Activated CD4-positive, CD25-positive, alpha-beta regulatory T cell (primary cell): ENCODE results near the gene RASSF8.
A peak's percentile ranks its signal among the peaks of the same experiment; 100 is the strongest.

ENCODE experiments used
- DNase-seq, 4 experiments: peaks; one replicate each; lab custom pipeline; 2025; lab: John Stamatoyannopoulos, UW

RASSF8 gene

DNA sequence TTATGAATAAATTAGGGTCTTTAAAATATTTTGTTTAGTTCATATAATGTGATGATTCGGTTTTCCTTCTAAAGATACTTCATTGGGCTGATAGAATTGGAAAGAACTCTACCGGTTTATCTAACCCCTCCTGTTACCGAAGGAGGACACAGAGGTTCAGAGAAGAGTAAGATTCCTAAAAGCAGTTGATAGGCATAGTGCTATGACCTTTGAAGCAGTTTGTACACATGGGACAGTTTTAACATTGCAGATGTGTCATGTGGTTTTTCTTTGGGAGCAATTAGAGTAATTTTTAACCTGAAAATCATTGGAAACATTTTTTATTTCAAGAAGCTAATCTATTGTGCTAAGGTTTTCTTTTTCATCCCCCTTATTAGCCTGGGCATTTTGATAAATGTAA, 103.5 kb downstream of the RASSF8 start:
- DNase-seq: no peak

DNA sequence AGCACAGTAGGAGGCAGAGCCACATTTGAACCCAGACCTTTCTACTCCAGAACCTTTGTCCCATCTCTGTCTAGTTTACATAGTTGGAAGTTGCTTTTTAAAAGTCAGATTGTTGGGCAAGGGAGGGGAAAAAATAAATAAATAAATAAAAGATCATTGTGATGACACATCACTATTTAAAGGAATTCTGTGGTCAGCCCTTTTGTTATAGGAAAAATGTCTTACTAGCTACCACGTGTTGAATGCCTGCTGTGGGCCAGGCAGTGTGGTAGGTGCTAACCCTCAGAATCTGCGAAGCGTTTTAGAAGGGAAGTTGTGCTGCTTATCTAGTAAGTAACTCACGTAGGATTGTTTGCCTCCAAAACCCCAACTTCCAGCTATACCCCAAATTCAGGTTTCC, 104.1 kb downstream of the RASSF8 start:
- no peak for DNase-seq

DNA sequence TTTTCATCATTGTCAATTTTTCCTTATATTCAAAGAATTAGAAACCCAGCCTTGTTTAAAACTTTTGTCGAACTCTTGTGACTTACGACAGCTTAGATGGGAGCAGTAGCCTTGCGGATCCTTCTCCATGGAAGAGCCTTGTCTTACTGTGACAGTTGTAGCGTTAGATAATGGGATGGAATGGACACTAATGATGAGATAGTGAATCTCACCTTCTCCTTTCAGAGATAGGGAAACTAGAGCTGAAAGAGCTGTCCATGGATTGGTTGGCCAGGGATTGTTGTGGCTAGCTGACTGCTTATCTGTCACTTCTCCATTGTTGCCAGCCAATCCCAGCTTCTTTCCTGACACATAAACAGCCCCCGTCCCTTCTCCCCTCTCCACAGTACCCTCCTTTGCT, 107.0 kb downstream of the RASSF8 start:
- DNase-seq: no peak

DNA sequence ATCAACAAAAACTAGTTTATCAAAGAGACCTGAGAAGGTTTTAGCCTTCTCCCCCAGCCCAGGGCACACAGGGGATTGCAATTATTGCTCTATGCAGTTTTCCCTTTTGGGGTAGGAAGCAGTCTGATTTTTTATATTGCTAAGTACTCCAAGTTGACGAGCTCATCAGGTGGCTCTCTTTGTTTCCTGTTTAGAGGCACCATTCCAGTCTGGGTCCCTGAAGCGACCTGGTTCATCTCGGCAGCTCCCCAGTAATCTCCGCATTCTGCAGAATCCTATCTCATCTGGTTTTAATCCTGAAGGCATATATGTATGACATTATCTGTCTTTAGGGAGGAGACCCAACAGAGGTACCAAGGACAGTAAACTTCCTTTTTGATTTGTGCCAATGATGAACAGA, 110.0 kb downstream of the RASSF8 start:
- no peak for DNase-seq

DNA sequence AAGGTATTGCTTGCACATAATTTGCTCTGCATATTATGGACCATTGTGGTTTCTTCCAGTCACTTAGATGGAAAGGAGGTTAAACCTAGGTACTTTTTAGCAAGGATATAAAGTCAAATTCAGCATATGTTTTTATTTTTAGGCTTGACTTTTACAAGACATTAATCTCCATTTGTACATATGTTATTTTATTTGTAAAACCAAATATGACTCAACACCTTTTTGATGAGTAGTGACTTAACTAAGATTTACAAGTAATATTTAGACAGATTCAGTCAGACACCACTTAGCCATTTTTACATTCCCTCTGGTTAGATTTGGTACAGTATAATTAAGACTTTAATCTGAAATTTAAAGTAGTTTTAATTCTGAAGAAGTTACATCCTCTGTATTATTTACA, 111.3 kb downstream of the RASSF8 start:
- no peak for DNase-seq

DNA sequence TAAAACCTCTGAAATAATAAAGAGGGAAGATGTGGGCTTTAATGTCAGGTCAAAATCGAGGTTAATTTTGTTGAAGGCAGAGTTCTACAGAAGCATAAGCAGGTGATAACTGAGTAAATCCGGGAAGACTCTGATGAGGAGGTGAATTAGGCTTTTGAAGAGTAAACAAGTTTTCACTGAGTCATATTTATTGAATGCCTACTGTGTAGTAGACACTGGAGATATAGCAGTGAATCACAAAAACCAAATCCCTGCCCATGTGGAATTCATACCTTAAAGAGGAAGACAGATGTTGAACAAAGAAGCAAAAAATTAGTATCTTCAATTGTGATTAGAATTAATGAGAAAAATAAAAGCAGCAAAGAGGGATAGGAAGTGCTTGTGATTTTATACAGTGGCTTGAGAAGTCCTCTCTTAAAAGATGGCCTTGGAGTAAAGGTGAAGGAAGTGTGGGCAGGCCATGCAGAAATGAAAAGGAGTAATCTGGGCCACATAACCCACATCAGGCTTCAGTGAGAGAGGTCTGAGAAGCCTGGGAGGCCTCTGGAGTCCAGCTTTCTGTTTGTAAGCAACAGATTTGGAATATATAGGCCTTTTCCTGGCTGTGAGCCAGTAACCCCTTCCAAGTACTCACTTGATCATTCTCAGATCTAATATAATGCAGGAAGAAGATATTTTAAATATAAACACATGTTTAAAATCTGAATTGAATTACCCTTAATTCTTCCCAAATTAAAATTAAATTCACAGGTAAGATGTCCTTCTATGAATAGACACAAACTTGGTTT, 119.6 kb downstream of the RASSF8 start:
- no peak for DNase-seq

DNA sequence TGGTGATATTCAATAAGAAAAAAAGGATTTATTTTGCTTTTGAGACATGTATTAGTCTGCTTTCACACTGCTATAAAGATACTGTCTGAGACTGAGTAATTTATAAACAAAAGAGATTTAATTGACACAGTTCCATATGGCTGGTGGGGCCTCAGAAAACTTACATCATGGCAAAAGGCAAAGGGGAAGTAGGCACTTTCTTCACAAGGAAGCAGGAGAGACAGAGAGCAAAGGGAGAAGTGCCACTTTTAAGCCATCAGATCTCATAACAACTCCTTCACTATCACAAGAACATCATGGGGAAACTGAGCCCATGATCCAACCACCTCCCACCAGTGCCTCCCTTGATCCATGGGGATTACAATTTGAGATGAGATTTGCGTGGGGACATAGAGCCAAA, 122.4 kb downstream of the RASSF8 start:
- no peak for DNase-seq

DNA sequence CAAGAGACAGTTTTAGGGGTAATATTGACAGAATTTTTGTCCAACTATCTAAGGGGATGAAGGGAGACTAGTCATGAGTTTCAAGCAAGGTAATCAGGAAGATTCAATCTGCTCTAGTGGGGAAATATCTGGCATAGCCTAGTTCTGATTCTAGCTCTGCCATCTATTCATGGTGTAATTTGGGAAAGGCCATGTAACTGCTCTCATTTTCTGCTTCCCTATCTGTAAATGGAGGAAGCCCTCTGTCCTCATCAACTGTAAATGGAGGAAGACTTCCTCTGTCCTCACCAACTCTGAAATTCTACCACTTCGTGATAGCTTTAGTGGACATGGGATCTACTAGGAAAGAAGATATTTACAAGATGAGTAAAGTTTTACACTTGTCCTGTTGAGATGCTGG, 128.5 kb downstream of the RASSF8 start:
- no peak for DNase-seq

DNA sequence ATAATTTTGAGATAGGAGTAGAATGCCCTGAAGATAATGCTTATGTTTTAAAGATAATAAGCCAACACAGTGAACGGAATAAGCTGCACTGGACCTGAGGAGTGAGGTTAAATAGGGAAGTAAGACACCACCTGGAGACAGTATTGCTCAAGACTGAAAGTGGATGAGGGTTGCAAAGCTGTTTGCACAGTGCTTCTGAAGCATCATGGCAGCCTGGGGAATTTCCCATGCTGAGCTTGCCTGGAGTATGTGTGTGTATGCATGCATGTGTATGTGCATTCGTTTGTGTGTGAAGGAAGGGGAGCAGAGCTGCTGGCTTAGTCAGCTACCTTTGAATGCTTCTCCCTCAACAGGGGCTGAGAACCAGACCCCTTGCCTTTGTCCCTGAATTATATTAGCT, 130.5 kb downstream of the RASSF8 start:
- DNase-seq: no peak

DNA sequence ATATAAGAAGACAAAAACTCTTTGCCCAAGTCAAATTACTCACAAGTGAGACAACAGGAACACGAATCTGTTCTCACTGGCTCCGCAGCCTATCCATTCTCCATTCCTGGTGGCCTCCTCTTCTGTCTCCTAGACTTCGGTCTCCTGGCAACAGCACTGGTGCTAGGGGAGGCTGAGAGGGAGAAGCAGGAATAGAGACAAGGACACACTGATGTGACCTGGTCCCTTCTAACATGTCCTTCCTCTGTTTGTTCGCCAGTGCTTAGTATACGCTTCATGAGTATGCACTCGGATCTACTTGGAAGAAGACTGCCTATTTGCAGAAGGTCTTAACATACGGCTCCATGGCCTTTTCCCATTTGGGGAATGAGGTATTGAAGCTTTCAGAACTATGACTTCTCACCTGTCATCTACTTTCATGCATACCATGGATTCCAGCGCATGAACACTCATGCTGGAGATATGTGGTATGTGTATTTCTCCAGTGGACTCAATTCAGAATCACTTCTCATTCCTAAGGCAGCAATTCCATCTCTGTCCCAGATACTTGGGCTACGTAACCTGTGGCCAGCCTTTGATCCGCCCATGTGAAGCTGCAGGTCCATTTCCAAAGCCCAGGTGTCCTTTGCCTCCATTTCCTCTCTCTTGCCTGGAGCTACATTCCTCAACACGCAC, 132.5 kb downstream of the RASSF8 start:
- no peak for DNase-seq

DNA sequence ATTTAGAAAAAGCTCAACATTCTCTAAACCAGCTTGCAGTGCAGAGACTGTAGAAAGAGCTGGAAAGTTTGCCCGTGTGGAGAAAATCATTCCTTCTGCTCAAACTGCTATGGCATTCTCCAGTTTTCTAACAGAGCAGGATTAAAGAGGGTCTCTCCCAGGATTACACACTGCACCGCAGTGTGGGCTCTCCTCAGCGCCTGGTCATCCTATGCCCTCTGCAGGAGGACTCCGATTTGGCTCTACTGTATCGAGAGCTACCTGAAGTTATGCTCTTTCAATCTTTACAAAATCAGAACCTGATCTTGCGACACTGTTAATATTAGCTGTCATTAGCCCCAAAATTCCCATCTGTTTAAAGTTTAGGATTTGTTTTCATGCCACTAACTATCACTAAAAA, 133.3 kb downstream of the RASSF8 start:
- DNase-seq: no peak

DNA sequence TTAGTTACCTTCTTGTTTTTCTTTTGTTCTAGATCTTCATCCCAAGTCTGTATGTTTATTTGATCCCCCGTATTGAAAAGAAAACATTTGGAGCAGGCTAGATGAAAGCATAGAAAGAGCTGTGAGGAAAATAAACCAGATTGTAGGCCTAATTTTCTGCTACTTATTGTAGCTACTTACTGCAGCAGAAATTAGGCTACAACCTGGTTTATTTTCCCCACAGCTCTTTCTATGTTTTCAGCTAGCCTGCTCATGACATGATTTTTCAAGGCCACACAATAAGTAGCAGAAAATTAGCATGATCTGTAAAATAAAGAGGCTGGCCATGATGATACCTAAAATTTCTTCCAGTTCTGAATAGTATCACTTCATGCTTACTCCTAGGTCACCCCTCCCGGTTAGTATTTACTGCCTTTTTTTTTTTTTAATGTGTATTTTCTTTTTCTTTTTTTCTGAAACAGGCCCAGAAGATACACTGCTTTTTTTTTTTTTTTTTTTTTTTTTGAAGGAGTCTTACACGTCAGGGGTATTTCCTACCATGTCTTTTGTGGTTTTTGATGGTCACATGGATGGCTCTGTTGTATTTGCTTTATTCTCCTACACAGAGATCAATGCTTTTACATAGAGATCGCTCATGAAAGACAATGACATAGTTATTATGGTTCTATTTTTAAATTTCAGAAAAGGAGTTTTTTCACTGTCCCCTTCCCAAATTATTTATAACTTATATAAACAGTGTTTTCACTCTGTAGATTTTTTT, 134.0 kb downstream of the RASSF8 start:
- no peak for DNase-seq

DNA sequence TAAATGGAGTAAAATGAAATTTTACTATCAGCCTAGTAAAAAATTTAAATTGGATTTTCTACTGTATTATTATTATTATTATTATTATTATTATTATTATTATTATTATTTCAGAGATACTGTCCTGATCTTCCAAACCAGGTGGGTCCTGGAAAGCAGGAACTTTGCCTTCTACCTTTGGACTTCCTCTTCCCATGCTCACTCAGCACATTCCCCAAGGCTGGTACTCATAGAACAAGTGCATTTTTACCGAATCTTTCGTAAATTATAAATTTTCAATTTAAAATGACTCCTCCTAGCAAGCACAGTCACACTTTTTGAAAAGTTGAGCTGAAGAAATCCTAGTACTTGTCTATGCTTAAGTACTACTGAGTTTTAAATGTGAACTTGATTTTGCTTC, 136.7 kb downstream of the RASSF8 start:
- no peak for DNase-seq

DNA sequence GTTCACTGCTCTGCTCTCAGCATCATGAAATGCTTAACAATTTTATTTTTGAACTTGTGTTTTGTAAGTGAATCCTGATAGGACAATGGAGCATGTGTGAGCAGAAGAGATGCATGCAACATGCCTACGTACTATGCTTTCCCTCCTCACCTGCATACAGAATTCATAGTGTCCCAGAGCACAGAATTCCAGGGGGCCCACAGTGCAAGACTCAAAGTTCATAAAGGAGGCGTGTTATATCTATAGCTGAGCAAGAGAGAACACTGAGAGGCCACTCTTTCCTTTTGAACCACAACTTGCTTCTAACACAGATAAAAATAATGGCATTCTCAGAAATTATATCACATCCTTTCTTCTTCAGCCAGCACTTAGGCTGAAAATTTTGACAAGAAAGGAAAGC, 137.6 kb downstream of the RASSF8 start:
- DNase-seq: no peak

DNA sequence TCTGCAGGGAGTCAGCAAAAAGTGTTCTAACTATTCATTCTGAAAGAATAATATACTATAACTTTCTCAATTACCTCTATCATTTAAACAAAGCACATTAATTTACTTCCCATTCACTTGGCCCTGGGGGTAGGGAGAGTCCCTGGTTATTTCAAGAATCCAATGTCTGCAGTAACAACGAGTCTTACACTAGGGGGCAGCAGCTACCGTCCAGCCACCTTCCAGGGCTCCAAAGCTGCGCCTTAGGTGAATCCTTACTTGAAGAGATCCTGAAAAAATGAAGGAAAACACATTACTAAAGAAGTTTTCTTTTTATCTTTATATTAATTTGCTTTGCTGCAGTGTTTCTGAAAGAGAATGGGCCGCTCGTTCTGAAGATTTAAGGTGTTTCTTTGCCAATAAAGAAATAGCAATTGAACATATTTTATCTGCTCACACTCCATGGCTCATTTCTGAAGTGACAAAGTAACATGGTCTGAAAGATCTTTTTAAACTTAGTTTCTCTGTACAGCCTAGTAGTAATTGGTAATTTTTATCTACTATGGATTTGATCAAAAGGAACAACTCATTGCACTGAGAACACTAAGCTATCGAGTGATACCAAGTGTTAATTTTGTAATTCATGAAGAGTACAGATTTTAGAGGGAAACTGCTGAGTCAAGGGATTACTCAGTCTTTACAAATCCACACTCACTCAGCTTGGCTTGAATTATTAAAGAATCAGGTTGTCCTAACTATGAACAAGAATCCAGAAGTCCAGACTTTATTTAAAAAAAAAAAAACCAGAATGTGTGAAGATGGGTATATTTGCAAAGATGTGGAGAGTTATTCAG, 138.8 kb downstream of the RASSF8 start:
- DNase-seq: peak; percentile 9 to 34 (median 13)

DNA sequence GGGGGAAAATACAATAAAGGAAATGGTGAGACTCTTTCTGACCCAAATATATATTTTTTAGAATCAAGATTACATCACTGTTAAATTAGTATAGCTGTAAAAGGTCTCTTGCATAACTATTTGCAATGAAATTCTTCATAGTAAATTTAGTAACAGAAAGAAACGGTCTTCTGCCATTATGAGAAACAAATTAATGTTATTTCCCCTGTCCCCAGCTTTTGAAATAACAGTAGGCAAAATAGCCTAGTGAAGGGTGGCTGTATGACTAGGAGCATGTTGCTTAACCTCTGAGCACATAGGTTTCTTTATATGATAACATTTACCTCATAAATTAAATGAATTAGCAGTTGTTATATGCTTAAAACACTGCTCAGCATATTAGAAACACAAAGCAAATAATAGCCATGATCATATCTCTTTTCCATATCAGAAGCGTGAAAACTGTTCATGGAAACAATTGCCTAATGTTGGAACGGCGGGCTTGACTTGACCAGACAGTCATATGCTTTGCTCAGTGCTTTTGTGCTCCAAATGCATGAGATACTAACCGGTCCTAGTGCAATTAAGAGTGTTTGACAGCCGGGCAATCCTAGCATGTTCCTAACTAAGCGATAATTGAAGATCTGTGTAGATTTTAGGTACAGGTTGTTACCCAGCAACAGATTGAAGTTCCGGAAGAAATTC, 142.3 kb downstream of the RASSF8 start:
- no peak for DNase-seq

DNA sequence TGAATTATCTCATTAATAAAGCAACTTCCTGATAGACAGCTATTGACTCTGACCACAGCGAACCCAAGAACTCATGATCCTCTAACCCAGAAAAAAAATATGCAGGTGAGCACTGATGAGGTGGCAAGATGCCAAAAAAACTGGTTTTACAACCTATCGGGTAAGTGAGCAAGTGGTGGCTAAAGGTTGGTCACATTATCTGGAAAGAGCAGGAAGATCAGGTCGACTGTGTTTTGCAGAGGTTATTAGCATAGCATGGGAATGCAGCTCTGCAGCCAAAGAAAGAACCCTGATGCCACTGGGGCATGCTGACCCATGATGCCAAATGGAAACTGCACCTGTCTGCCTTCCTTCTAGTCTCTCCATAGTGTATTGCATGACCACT, 142.9 kb downstream of the RASSF8 start:
- DNase-seq: no peak

DNA sequence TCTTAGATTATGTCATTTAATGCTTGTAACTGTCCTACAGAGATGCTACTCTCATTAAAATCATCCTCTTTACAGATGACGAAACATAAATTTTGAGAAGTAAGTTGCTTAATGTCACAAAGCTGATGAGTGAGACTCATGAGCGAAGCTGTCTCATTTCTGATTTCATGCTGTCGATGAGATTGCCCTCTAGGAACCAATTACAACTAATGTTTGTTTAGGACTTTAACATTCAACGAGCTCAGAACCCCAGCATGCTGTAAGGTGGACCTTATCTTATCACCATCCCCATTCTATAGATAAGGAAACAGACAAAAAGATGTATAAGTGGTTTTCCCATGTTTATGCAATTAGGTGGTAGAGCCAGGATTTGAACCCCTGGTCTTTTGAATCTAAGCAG, 143.3 kb downstream of the RASSF8 start:
- no peak for DNase-seq

DNA sequence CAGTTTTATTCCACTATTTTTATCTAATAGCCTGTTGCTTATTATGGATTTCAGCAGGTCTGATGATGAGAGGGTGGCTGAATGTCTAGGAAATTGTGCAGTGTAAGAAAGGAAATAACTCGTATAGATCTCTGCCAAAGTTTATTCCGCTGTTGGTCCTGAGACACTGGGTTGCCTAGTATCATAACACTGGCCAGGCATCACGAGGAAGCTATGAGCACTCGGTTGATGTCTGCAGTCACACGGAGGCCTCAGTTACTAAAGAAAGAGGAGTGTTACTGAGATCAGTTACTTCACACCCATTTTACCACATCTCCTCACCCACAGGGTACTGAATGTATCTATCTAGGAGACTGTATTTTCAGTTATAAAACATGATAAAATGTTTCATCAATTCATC, 144.5 kb downstream of the RASSF8 start:
- no peak for DNase-seq

DNA sequence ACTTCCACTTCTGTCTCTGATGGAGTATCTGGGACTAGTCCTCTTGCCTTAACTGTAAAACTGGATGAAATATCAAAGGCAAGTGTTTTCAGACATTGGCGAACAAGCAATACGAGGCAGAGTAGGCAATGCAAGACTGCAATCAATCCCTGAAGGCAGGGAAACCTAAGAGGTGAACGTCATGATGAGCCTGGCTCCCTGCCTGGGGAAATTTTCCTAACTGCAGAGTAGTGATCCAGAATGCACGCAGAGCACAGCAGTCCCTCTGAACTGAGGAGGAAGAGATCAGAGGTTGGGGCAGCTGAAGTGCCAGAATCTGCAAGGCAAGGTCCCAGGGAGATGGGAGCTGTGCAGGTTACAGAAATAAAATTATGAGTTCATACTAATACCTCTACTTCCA, 147.9 kb downstream of the RASSF8 start:
- no peak for DNase-seq

DNA sequence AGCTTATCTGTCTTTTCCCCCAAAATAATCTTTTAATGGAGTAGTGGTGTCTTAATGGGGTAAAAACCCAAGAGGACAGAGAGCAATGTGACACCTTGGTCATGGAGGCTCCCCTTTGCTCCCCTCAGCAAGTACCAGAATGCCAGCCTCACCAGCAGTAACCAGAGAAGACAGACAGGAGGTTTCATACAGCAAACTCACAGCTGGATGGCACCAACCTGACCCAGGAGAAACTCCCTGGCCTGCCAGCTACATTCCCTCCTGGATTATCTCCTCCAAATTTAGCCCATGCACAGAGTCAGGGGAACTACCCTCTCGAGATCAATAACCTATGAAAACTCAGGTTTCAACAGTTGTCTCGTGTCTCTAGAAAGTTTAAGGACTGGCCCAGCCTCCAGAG, 150.4 kb downstream of the RASSF8 start:
- DNase-seq: no peak
